Retinal pigment epithelial cell (primary cell): ENCODE measurements around the gene PYGO1.

Source experiments
- DNase-seq: peaks from one replicate; pipeline ENCODE4 v3.0.0-alpha.2; 2010; ENCODE audit warnings: low read depth
- H3K4me3 ChIP-seq: 2 replicates; pipeline ENCODE4 v1.5.1; 2011; ENCODE audit warnings: mild to moderate bottlenecking, low read length, control low read depth, moderate library complexity
- TF ChIP-seq, protein P1 (sequence below): conservative IDR thresholded peaks from 2 replicates; pipeline ENCODE4 v1.5.1; 2011; ENCODE audit warnings: low read depth, low read length, control low read depth, inconsistent platforms

PYGO1 gene

DNA sequence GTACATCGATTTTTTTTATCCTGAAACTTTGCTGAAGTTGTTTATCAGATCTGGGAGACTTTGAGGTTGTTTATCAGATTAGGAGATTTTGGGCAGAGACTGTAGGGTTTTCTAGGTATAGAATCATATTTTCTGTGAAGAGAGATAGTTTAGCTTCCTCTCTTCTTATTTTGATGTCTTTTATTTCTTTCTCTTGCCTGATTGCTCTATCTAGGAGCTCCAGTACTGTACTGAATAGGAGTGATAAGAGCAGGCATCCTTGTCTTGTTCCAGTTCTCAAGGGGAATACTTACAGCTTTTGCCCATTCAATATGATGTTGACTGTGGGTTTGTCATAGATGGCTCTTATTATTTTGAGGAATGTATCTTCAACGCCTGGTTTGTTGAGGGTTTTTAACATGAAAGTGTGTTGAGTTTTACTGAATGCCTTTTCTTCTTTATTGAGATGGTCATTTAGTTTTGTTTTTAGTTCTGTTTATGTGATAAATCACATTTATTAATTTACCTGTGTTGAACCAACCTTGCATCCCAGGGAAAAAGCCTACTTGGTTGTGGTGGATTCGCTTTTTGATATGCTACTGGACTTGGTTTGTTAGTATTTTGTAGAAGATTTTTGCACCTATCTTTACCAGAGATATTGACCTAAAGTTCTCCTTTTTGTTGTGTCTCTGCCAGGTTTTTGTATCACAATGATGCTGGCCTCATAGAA is 65.2 kb downstream of the PYGO1 start:
- H3K4me3 ChIP-seq, result no peak overlapping the region
- TF ChIP-seq, protein P1, sequence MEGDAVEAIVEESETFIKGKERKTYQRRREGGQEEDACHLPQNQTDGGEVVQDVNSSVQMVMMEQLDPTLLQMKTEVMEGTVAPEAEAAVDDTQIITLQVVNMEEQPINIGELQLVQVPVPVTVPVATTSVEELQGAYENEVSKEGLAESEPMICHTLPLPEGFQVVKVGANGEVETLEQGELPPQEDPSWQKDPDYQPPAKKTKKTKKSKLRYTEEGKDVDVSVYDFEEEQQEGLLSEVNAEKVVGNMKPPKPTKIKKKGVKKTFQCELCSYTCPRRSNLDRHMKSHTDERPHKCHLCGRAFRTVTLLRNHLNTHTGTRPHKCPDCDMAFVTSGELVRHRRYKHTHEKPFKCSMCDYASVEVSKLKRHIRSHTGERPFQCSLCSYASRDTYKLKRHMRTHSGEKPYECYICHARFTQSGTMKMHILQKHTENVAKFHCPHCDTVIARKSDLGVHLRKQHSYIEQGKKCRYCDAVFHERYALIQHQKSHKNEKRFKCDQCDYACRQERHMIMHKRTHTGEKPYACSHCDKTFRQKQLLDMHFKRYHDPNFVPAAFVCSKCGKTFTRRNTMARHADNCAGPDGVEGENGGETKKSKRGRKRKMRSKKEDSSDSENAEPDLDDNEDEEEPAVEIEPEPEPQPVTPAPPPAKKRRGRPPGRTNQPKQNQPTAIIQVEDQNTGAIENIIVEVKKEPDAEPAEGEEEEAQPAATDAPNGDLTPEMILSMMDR, result no peak
- DNase-seq, result no peak

DNA sequence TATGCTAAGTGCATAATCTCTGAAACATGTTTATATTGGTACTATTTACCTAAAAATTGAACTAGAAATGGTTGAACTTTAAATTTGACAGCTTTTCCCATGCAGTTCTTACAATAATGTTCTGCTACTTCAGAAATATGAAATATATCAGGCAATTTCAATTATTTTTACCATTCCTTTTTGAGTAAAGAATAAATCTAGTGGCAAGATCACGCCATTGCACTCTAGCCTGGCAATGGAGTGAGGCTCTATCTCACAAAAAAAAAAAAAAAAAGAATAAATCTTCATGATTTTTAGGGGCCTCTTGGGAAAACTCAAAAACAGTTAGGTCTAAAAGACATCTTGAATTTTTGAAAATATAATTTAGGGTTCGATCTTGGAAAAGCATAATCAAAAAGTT is 69.5 kb downstream of the PYGO1 start:
- no peak overlapping the region for H3K4me3 ChIP-seq
- TF ChIP-seq, protein P1, result peak; percentile 49
- no peak for DNase-seq

DNA sequence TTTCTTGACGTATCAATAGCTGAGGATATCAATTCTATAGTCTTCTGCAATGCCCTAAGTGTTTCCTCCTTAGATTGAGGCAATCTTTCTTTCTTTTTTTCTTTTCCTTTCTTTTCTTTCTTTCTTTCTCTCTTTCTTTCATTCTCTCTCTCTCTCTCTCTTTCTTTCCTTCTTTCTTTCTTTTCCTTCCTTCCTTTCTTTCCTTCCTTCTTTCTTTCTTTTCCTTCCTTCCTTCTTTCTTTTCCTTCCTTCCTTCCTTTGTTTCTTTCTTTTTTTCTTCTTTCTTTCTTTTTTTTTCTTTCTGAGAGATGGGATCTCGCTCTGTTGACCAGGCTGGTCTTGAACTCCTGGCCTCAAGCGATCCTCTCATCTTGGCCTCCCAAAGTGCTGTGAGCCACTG is 70.1 kb downstream of the PYGO1 start:
- no peak for DNase-seq
- no peak overlapping the region for H3K4me3 ChIP-seq
- TF ChIP-seq, protein P1, result no peak

DNA sequence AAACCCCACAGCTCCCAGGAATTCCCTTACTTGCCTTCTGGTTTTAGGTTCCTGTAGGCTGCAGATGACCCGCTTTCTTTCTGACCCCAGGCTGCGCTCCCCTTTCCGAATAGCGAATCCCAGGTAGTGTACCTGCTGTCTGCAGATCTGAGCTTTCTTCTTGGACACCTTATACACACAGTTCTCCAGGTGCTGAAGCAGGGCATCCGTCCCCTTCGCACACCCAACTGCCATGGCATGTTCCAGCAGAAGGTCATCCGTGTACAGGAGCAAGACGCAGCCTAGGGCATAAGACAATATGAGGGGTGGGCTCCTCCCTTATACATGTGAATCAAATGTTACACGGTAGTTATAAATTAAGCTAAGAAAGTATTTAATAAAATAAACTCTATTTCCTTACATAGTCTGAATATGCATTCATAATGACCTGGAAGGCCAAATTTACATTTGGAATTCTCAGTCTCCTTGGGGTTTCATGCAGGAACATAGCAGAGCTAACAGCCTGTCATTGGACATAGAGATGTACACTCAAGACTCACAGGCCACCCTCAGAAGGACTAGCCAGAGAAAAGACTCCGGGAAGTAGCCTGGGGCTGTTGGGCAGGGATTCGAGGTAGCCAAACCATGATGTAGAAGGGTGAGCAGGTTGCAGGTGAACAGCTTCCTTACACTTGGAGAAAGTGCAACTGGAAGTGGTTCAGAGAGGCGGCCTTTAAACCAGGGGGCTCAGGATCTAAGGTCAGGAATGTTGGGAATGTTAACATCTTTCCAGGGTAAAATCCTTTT is 72.0 kb downstream of the PYGO1 start:
- no peak for DNase-seq
- TF ChIP-seq, protein P1, result no peak
- no peak overlapping the region for H3K4me3 ChIP-seq

DNA sequence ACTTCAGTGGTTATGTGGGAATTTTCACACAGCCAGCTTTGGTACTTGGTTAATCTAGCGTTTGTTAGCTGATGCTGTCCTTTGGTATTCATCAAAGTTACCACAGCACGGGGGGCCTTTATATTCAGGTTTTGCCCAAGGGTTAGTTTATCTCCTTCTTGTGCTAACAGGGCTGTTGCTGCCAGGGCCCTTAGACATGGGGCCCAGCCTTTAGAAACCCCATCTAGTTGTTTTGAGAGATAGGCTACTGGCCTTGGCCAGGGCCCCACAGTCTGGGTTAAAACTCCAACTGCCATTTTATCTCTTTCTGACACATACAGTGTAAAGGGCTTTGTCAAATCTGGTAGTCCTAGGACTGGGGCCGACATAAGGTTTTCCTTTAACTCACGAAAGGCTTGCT is 72.7 kb downstream of the PYGO1 start:
- no peak overlapping the region for H3K4me3 ChIP-seq
- TF ChIP-seq, protein P1, result no peak
- no peak for DNase-seq

DNA sequence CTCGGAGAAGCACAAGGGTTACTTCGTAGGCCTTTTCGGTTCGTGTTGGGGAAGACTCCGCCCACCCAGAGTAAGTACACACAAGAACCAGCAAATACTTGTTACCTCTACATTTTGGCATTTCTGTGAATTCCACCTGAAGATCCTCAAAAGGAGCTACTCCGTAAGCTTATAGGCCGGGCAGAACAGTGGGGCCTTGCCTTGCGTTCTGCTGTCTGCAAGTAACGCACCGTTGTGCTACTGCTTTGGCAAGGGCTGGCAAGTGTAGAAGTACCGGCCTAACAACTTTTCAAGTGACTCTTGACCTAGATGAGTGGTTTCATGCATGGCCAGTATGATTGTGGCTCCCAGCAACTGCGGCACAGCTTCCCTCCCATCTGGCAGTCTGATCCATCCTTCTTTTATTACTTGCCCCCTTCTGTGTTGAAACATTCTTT is 73.7 kb downstream of the PYGO1 start:
- H3K4me3 ChIP-seq, result no peak overlapping the region
- TF ChIP-seq, protein P1, result no peak
- no peak for DNase-seq
